Coronary artery (tissue), 2 donors: ENCODE results near the gene SPTBN4.

Experiments
- DNase-seq: peaks from one replicate; pipeline ENCODE4 v3.0.0-alpha.2; 2017; ENCODE audit warnings: low spot score
- H3K27ac ChIP-seq, 2 donors: fragments of 200-600 bp; sonication (generic); one replicate each; pipeline ENCODE4 v1.5.1; 2016 to 2019
- H3K4me3 ChIP-seq: fragments of 200-600 bp; sonication (generic); 2 replicates; pipeline ENCODE4 v1.5.1; 2016; ENCODE audit warnings: mild to moderate bottlenecking, moderate library complexity
- CTCF ChIP-seq: fragments of 200-600 bp; sonication (generic); IDR thresholded peaks from one replicate; pipeline ENCODE4 v1.5.1; 2019; ENCODE audit warnings: antibody characterized with exemption

The SPTBN4 gene

GRCh38 chr19:40420766-40421765, 45.7 kb upstream of the SPTBN4 start:
- Histone ChIP-seq H3K27ac (peak overlapping the region; percentile 98 to 100), H3K4me3 (peak overlapping the region; percentile 72)
- TF ChIP-seq CTCF = peak; percentile 86
- DNase-seq = peak; percentile 97

- TF ChIP-seq CTCF = no peak
- H3K27ac ChIP-seq = peak overlapping the region; percentile 98 to 100
- DNase-seq = no peak
- H3K4me3 ChIP-seq = peak overlapping the region; percentile 72
These were observed 44.6 kb upstream of the SPTBN4 start for GRCh38 chr19:40421993-40422747.

- H3K4me3 ChIP-seq = peak overlapping the region; percentile 43
- DNase-seq = no peak
- TF ChIP-seq CTCF = no peak
These were observed 43.8 kb upstream of the SPTBN4 start for GRCh38 chr19:40422748-40423566.

GRCh38 chr19:40423938-40424337, 42.9 kb upstream of the SPTBN4 start:
- peak overlapping the region; percentile 96 for H3K4me3 ChIP-seq
- no peak for DNase-seq
- peak overlapping the region; percentile 32 to 95 for H3K27ac ChIP-seq
- no peak for TF ChIP-seq CTCF

More at GRCh38 chr19:40422748-40423566, 43.8 kb upstream of the SPTBN4 start:
- peak overlapping the region; percentile 54 to 100 for H3K27ac ChIP-seq

- peak overlapping the region; percentile 96 for H3K4me3 ChIP-seq
- peak overlapping the region; percentile 95 to 99 for H3K27ac ChIP-seq
- DNase-seq = peak; percentile 81
- TF ChIP-seq CTCF = no peak
These were observed 42.0 kb upstream of the SPTBN4 start for GRCh38 chr19:40424637-40425449.
